ENCODE data around the gene UNC13C. TPM values are rescaled to one million over a fixed set of nuclear protein-coding genes. Genes with fewer than 3 reads are reported as not detected.

UNC13C gene
- total and polyA plus RNA-seq, 2 of the 13 experiments (the other 11 are each of a cell fraction or from before 2014, with no cell fraction given), result 0.04 TPM; not detected in 1

DNA sequence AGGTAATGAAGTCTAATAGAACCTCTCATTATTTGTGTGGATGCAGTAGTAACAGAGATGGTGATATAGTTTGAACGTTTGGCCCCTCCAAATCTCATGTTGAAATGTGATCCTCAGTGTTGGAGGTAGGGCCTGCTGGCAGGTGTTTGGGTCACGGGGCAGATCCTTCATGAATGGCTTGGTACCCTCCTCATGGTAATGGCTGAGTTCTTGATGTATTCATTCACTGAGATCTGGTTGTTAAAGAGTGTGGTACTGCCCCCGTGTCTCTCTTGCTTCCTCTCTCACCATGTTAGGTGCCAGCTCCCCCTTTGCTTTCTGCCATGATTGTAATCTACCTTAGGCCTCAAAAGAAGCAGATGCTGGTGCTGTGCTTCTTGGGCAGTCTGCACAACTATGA is 606.8 kb downstream of the UNC13C start:
- no peak overlapping the region for H3K4me3 ChIP-seq (replicated peaks in 1 of 3; ENCODE audit: insufficient read depth in 1 of 3, low read depth in 2 of 3, low read length in 3 of 3)
- intact Hi-C loops (cut with micrococcal nuclease; ENCODE audit: unreplicated experiment), result no loop called here
- DNase-seq (ENCODE audit: low spot score) (no peak), FAIRE-seq (no peak), ATAC-seq (no peak)
- 0% methylated on average over 3 of the region's 3 CpGs for whole genome bisulfite sequencing (ENCODE audit: low lambda C conversion rate)
- no TSS peak for BruUV-seq (replicated peaks)
- ChIA-PET CTCF (ENCODE audit: low intra/inter-chr PET ratio, low total read pairs) (no interaction called here), POLR2A (no interaction called here)
- H4K20me1 ChIP-seq (ENCODE audit: insufficient read depth, low read length), result no peaks in the 10 kb centered on the region
- no peaks in the 10 kb centered on the region for H3K27me3 ChIP-seq (ENCODE audit: control insufficient read depth in 1 of 2, insufficient read depth in 2 of 2, low read length in 2 of 2)
- H2AFZ ChIP-seq (ENCODE audit: low read length), result no peak overlapping the region
- no peaks in the 10 kb centered on the region for H3K9me3 ChIP-seq (ENCODE audit: low read length)
- H3K4me2 ChIP-seq (ENCODE audit: low read depth, low read length), result no peak overlapping the region
- in situ Hi-C loops (cut with HindIII; ENCODE audit: extremely low pct_ligation_motif_present, low pct_unique_long_range_greater_than_20kb), result no loop called here
- H3K36me3 ChIP-seq (replicated peaks in 1 of 2; ENCODE audit: control insufficient read depth in 1 of 2, insufficient read depth in 2 of 2, low read length in 2 of 2), result no peaks in the 10 kb centered on the region
- no peak overlapping the region for H3K27ac ChIP-seq (ENCODE audit: extremely low read length, insufficient read depth, low read length)
- H3K4me1 ChIP-seq (ENCODE audit: insufficient read depth, low read length), result no peaks in the 10 kb centered on the region
- no peak for TF ChIP-seq DNMT3B (CRISPR knock-in tag; conservative IDR thresholded peaks at IDR 0.05)
- TF ChIP-seq ZNF138 (CRISPR knock-in tag; IDR thresholded peaks at IDR 0.05; ENCODE audit: low read depth), result no peak
- TF ChIP-seq KLF15 (CRISPR knock-in tag; IDR thresholded peaks at IDR 0.05; ENCODE audit: borderline replicate concordance), result no peak
- TF ChIP-seq ZSCAN22 (CRISPR knock-in tag; IDR thresholded peaks at IDR 0.05), result no peak
- no peak for TF ChIP-seq CBX5 (CRISPR knock-in tag; IDR thresholded peaks at IDR 0.05; ENCODE audit: borderline replicate concordance)
- TF ChIP-seq CBX1 (IDR thresholded peaks at IDR 0.05; ENCODE audit: low read depth), result no peak
- no peak for TF ChIP-seq ZMYM2 (CRISPR knock-in tag; IDR thresholded peaks at IDR 0.05)
- TF ChIP-seq ZNF709 (CRISPR knock-in tag; IDR thresholded peaks at IDR 0.05), result no peak
- no peak for TF ChIP-seq JUNB (CRISPR knock-in tag; IDR thresholded peaks at IDR 0.05; ENCODE audit: borderline replicate concordance)
- TF ChIP-seq, protein P1, sequence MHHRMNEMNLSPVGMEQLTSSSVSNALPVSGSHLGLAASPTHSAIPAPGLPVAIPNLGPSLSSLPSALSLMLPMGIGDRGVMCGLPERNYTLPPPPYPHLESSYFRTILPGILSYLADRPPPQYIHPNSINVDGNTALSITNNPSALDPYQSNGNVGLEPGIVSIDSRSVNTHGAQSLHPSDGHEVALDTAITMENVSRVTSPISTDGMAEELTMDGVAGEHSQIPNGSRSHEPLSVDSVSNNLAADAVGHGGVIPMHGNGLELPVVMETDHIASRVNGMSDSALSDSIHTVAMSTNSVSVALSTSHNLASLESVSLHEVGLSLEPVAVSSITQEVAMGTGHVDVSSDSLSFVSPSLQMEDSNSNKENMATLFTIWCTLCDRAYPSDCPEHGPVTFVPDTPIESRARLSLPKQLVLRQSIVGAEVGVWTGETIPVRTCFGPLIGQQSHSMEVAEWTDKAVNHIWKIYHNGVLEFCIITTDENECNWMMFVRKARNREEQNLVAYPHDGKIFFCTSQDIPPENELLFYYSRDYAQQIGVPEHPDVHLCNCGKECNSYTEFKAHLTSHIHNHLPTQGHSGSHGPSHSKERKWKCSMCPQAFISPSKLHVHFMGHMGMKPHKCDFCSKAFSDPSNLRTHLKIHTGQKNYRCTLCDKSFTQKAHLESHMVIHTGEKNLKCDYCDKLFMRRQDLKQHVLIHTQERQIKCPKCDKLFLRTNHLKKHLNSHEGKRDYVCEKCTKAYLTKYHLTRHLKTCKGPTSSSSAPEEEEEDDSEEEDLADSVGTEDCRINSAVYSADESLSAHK (CRISPR knock-in tag; IDR thresholded peaks at IDR 0.05; ENCODE audit: borderline replicate concordance), result no peak
- TF ChIP-seq ZNF720 (CRISPR knock-in tag; IDR thresholded peaks at IDR 0.05), result no peak
- no peak for TF ChIP-seq SMARCC2 (IDR thresholded peaks at IDR 0.05)
- H3K79me2 ChIP-seq (ENCODE audit: insufficient read depth, low read length), result no peaks in the 10 kb centered on the region
- no peak overlapping the region for H3K9ac ChIP-seq (ENCODE audit: insufficient read depth, low read depth, low read length)
